HG03571 (cell line): ENCODE measurements around the gene EXPH5.

Experiments used
- ATAC-seq: cut with Tn5 transposase; IDR thresholded peaks from one replicate; pipeline ENCODE4 v1.9.1; 2021; ENCODE audit not compliant: unreplicated experiment

The EXPH5 gene

GRCh38 chr11:108561535-108561991 lies 32.0 kb downstream of the EXPH5 start:
- ATAC-seq = no peak

- ATAC-seq = no peak
These were observed 33.7 kb downstream of the EXPH5 start for GRCh38 chr11:108559904-108560303.

GRCh38 chr11:108559340-108559739 lies 34.2 kb downstream of the EXPH5 start:
- no peak for ATAC-seq

GRCh38 chr11:108558222-108558621 lies 35.3 kb downstream of the EXPH5 start:
- ATAC-seq = peak; percentile 71

- no peak for ATAC-seq
These were observed 37.5 kb downstream of the EXPH5 start for GRCh38 chr11:108556019-108556418.

- no peak for ATAC-seq
These were observed 41.7 kb downstream of the EXPH5 start for GRCh38 chr11:108551651-108552462.

GRCh38 chr11:108549319-108549885 lies 44.2 kb downstream of the EXPH5 start:
- no peak for ATAC-seq

- ATAC-seq = no peak
These were observed 47.6 kb downstream of the EXPH5 start for GRCh38 chr11:108545909-108546501.

GRCh38 chr11:108543316-108543964 lies 50.1 kb downstream of the EXPH5 start:
- no peak for ATAC-seq

GRCh38 chr11:108541531-108541930 lies 52.0 kb downstream of the EXPH5 start:
- no peak for ATAC-seq

GRCh38 chr11:108538502-108538901 lies 55.1 kb downstream of the EXPH5 start:
- no peak for ATAC-seq

- ATAC-seq = no peak
These were observed 55.5 kb downstream of the EXPH5 start for GRCh38 chr11:108538022-108538424.

- ATAC-seq = no peak
These were observed 56.8 kb downstream of the EXPH5 start for GRCh38 chr11:108536783-108537182.

GRCh38 chr11:108535384-108535955 lies 58.1 kb downstream of the EXPH5 start:
- ATAC-seq = no peak

GRCh38 chr11:108534274-108534882 lies 59.2 kb downstream of the EXPH5 start:
- no peak for ATAC-seq

- no peak for ATAC-seq
These were observed 63.1 kb downstream of the EXPH5 start for GRCh38 chr11:108530426-108530825.

GRCh38 chr11:108527382-108527781 lies 66.2 kb downstream of the EXPH5 start:
- ATAC-seq = no peak

GRCh38 chr11:108525161-108525560 lies 68.4 kb downstream of the EXPH5 start:
- no peak for ATAC-seq

GRCh38 chr11:108524422-108524821 lies 69.1 kb downstream of the EXPH5 start:
- ATAC-seq = no peak

GRCh38 chr11:108522318-108522717 lies 71.2 kb downstream of the EXPH5 start:
- ATAC-seq = no peak

GRCh38 chr11:108518581-108518980 lies 75.0 kb downstream of the EXPH5 start:
- ATAC-seq = no peak
